SK-N-SH (cell line): ENCODE data around the gene ZNF133.

Source experiments
- CTCF ChIP-seq: fragments of 200-600 bp; sonication (generic); IDR thresholded peaks from 2 replicates; pipeline ENCODE4 v1.6.1; 2017; ENCODE audit warnings: antibody characterized with exemption, mild to moderate bottlenecking, moderate library complexity
- ELF1 ChIP-seq: IDR thresholded peaks from 2 replicates; pipeline ENCODE4 v1.4.0; 2012
- FOXJ3 ChIP-seq: sonication (generic); formaldehyde crosslinking; IDR thresholded peaks from 2 replicates; pipeline ENCODE4 v1.5.1; 2020; ENCODE audit warnings: mild to moderate bottlenecking, missing genetic modification reagents
- GABPA ChIP-seq: IDR thresholded peaks from 2 replicates; pipeline ENCODE4 v1.4.0; 2012; ENCODE audit warnings: low read depth, mild to moderate bottlenecking
- MAX ChIP-seq: IDR thresholded peaks from 2 replicates; pipeline ENCODE4 v1.4.0; 2012; ENCODE audit warnings: low read depth
- MEF2A ChIP-seq: IDR thresholded peaks from 2 replicates; pipeline ENCODE4 v1.4.0; 2012; ENCODE audit warnings: low read depth, borderline replicate concordance
- NFIC ChIP-seq: IDR thresholded peaks from 2 replicates; pipeline ENCODE4 v1.4.0; 2012; ENCODE audit warnings: borderline replicate concordance
- NRF1 ChIP-seq: IDR thresholded peaks from 2 replicates; pipeline ENCODE4 v1.6.1; 2012; ENCODE audit warnings: low read depth, mild to moderate bottlenecking, low read length
- RAD21 ChIP-seq: IDR thresholded peaks from 2 replicates; pipeline ENCODE4 v1.6.1; 2012; ENCODE audit warnings: mild to moderate bottlenecking, low read length
- REST ChIP-seq: IDR thresholded peaks from 2 replicates; pipeline ENCODE4 v1.6.1; 2012; ENCODE audit warnings: mild to moderate bottlenecking, low read depth, low read length, moderate library complexity
- RXRA ChIP-seq: IDR thresholded peaks from 2 replicates; pipeline ENCODE4 v1.4.0; 2012; ENCODE audit warnings: low read depth, mild to moderate bottlenecking, borderline replicate concordance

GRCh38 chr20:18258126-18258860, 30.0 kb upstream of the ZNF133 start:
- TF ChIP-seq MEF2A, result no peak
- peak; percentile 58 for TF ChIP-seq RAD21
- TF ChIP-seq FOXJ3 (CRISPR knock-in tag), result no peak
- TF ChIP-seq NRF1, result no peak
- TF ChIP-seq REST, result no peak
- no peak; the same call in 1 of the 2 replicates for TF ChIP-seq CTCF
- no peak for TF ChIP-seq MAX
- no peak for TF ChIP-seq ELF1
- no peak for TF ChIP-seq RXRA
- TF ChIP-seq GABPA, result no peak
- no peak for TF ChIP-seq NFIC
